ENCODE measurements around the gene LAMP2.
"Not testable (repeated sequence)": the region's sequence is repeated elsewhere in the genome, so short reads cannot be mapped to it uniquely, and the experiment has no call there.

LAMP2 gene

GRCh38 chrX:120468825-120469525, at the start of gene LAMP2:
TSS of gene LAMP2 (minus strand) at chrX:120469296. CDS start at chrX:120469169, 127 bp downstream.
- peak; percentile 38 to 57 (median 53) for DNase-seq

GRCh38 chrX:120517936-120518335, 48.8 kb upstream of the LAMP2 start:
- no peak for DNase-seq

- no peak for DNase-seq
Measured at GRCh38 chrX:120514236-120514635, 45.1 kb upstream of the LAMP2 start.

- DNase-seq = no peak
Measured at GRCh38 chrX:120512627-120513026, 43.5 kb upstream of the LAMP2 start.

GRCh38 chrX:120512222-120512621, 43.1 kb upstream of the LAMP2 start:
- DNase-seq = no peak

GRCh38 chrX:120504569-120504968, 35.5 kb upstream of the LAMP2 start:
- DNase-seq = no peak

GRCh38 chrX:120499301-120500072, 30.4 kb upstream of the LAMP2 start:
- DNase-seq = no peak

- DNase-seq = not testable (repeated sequence)
Measured at GRCh38 chrX:120490119-120490518, 21.0 kb upstream of the LAMP2 start.

- DNase-seq = no peak
Measured at GRCh38 chrX:120486786-120487185, 17.7 kb upstream of the LAMP2 start.

GRCh38 chrX:120485638-120486520, 16.8 kb upstream of the LAMP2 start:
- peak in 3 of 4 experiments; percentile 11 to 31 (median 18) for DNase-seq

GRCh38 chrX:120485315-120485637, 16.2 kb upstream of the LAMP2 start:
- no peak for DNase-seq

- no peak for DNase-seq
Measured at GRCh38 chrX:120477453-120477852, 8.4 kb upstream of the LAMP2 start.

GRCh38 chrX:120476714-120477113, 7.6 kb upstream of the LAMP2 start:
- DNase-seq = no peak

GRCh38 chrX:120475447-120475846, 6.4 kb upstream of the LAMP2 start:
- DNase-seq = not testable (repeated sequence)

- DNase-seq = no peak
Measured at GRCh38 chrX:120474085-120474484, 5.0 kb upstream of the LAMP2 start.

- not testable (repeated sequence) for DNase-seq
Measured at GRCh38 chrX:120469657-120470056, 561 bp upstream of the LAMP2 start.

- no peak for DNase-seq
Measured at GRCh38 chrX:120468479-120468824, 644 bp downstream of the LAMP2 start.

- DNase-seq = no peak
Measured at GRCh38 chrX:120468071-120468470, 1.0 kb downstream of the LAMP2 start.

GRCh38 chrX:120464411-120464810, 4.7 kb downstream of the LAMP2 start:
- no peak for DNase-seq

- DNase-seq = no peak
Measured at GRCh38 chrX:120463241-120463640, 5.9 kb downstream of the LAMP2 start.

- DNase-seq = no peak
Measured at GRCh38 chrX:120462370-120462769, 6.7 kb downstream of the LAMP2 start.

GRCh38 chrX:120459309-120459708, 9.8 kb downstream of the LAMP2 start:
- DNase-seq = no peak

- DNase-seq = no peak
Measured at GRCh38 chrX:120457766-120458180, 11.3 kb downstream of the LAMP2 start.

- DNase-seq = no peak
Measured at GRCh38 chrX:120456973-120457372, 12.1 kb downstream of the LAMP2 start.

Data from activated CD4-positive, CD25-positive, alpha-beta regulatory T cell (primary cell).